GM12892 (cell line): Measurements from ENCODE around the gene DCC.

ENCODE experiments used
- POLR2A ChIP-seq: IDR thresholded peaks from 2 replicates; pipeline ENCODE4 v1.6.1; 2011; ENCODE audit warnings: low read depth, low read length, control low read depth
- POLR2AphosphoS5 ChIP-seq: IDR thresholded peaks from 2 replicates; pipeline ENCODE4 v1.6.1; 2011; ENCODE audit warnings: low read depth, low read length, control low read depth

GRCh38 chr18:52722904-52723303, 382.9 kb downstream of the DCC start:
- TF ChIP-seq POLR2AphosphoS5 (no peak), POLR2A (no peak)
